HG02970 (cell line): ENCODE results near the gene SRGAP3.

Source experiments
- ATAC-seq: cut with Tn5 transposase; IDR thresholded peaks from one replicate; pipeline ENCODE4 v1.9.1; 2021; ENCODE audit warnings: mild to moderate bottlenecking, moderate library complexity, moderate number of reproducible peaks; ENCODE audit not compliant: unreplicated experiment, low FRiP score

The SRGAP3 gene

DNA sequence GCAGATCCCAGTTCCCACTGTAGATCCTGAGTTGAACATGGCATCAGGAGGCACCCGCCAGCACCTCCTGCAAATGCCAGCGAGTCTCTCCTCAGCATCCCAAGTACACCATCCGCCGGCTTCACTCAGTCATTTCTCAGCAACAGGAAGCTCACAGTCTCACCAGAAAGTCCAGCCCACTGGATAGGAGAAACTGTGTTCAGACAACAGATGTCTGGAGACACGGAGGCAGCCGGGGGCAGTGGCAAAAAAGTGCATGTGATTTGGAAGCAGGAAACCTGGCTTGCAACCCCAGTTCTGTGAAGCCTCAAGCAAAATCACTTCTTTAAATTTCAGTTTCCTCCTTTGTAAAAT, 68.7 kb downstream of the SRGAP3 start:
- no peak for ATAC-seq

DNA sequence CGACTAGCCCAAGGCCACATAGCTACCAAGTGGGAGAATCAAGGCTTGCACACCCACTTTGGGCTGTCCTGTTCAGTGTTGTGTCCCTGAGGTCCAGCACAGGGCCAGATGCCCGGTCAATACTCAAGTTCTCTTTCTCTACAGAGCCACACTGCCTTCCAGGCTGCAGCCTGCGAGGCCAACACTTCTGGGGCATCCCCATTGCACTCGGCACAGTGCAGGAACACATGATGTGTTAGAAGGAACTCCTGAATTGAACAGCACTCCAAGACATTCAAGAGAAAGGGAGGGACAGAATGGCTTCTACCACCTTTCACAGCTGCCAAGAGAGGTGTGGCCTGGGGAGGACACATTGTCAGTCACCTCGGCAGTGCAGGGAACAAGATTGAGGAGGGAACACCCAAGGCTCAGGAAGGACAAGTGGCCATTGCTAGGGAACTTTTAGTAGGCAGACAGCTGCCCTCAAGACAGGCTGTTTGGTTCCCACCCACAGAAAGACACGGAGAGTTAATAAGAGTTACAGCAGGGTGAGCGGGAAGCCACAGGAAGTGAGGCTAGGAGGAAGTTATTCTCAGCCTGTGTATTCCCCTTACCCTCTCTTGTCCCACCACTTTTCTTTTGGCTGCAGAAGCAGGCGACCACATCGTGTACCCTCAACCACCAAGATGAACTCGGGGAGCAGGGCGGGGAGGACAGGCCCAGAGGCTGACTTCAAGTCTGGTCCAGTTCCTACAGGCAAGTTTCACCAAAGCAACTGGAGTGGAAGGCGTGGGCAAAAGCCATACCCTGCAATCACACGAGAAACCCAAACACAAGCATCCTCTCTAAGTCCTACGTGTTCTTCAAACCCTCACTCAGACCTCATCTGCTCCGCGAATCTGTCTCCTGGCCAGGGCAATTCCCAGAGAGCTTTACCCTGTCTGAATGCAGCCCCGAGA, 69.4 kb downstream of the SRGAP3 start:
- ATAC-seq: no peak

DNA sequence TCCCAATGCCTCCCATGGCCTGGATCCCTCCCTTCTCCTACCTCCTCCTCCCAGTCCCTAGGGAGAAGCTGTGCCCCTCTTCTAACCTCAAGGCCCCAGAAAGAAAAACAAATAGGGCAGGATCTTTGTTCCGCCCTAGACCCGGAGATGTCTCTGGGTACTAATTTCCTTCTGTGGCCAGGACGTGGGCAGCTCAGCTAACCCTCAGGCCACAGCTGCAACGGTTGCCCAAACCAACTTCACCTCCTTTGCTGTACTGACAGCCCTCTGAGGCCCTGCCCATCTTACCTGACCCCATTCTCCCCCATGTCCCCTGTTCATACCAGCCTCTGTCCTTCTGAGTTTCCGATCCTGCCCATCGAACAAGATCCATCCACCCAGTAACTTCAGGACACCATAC, 70.7 kb downstream of the SRGAP3 start:
- ATAC-seq: no peak

DNA sequence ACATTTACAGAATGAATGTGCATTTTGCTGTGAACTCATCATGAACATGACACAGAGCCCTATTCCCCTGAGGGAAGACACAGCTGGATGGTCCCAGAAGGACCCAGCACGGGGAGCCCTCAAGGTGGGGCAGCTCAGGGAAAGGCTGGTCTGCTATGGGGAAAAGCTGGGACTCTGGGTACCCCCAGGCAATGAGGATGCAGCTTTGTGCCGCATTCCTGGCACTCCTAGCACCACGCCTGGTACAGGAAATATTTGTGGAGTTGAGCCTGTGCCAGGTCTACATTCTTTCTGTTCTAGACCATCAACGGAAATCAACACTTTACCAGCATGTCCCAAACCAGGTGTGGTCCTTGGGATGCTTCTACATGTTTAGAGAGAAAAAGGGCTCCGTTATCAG, 74.0 kb downstream of the SRGAP3 start:
- no peak for ATAC-seq

DNA sequence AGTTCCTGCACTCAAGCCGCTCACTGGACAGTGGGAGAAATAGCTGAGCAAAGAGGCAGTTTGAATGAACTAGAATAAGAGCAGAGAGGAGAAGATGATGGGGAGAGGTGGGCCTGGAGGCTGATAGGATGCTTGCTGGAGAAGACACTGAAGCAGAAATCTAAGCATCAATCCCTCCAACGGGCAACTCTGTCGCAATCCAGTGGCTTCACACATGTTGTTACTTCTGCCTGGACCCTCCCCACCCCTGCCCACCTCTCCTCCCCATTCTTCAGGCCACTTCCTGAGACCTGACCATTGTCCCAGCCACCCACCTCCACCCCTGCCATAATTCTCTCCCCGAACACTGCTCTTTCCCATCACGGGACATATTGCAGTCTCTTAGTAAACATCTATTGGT, 76.0 kb downstream of the SRGAP3 start:
- ATAC-seq: no peak

DNA sequence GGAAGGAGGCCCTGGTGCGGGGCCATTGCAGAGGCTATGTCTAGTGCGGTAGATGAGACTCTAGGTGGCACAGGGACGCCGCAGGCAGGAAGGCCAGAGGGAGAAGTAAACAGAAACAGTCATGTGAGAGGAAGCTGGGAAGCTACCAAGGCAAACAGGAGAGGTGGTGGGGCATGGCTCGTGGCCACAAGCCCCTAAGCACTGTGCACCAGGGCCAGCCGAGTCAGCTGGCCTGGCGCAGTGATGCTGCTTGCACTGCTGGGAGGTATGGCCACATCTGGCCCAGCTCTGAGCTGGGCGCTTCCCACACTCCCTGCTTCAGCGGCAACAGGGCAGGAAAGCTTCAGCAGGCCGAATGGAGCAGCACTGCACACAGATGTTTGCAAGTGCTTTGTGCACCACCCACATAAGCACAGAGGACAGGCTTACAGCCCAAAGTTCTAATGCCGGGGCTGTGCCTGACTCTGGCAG, 76.6 kb downstream of the SRGAP3 start:
- ATAC-seq: no peak

DNA sequence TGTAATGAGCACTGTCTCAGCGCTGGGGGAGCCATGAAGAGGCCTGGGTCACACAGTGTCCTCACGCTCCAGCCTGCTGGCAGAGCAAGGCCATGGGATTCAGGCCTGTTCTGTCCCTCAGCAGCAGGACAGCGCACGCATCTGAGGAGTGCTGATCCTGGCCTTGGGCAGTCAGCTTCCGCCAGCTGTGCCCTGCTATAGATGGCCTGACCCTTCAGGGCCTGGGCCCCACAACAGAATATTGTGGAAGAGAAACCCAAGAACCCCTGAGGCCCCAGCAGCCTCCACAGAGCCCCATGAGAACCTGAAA, 78.6 kb downstream of the SRGAP3 start:
- no peak for ATAC-seq

DNA sequence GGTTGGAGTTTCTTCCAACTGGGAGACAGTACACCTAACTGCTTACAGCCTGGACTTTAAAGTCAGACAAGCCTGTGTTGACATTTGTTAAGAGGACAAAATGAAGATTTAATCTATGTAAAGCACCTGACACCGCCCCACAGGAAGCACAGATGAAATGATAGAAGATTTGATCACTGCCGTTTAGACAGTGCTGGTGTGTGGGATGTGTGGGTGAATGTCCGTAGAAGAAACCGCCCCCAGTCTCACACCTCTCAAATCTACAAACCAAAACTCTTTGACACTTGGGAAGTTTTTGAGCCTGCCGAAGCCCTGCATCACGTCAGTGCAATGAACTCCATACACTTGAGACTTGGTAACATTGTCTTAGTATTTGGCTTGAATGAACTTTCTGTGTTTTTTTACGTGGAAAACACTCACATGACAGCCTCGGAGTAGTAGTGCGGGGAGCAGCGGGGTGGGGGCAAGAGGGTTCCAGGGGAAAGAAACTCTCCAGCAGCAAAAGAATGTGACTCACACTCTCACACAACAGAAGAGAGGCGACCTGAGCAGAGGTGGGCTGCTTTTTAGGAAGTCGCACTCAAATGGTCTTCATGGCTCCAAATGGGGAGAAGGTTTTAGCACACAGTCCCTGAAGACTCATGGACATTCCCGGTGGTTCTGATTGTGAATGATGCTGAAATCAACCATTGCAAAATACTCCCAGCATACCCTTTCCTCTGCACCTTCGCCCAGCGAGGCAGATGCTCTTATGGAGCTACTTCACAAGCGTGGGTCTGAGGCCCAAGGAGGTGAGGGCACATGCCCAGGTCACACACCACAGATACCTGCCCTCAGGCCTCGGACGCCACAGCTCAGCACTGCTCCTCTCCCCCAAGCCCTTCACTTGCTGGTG, 79.2 kb downstream of the SRGAP3 start:
- ATAC-seq: no peak

DNA sequence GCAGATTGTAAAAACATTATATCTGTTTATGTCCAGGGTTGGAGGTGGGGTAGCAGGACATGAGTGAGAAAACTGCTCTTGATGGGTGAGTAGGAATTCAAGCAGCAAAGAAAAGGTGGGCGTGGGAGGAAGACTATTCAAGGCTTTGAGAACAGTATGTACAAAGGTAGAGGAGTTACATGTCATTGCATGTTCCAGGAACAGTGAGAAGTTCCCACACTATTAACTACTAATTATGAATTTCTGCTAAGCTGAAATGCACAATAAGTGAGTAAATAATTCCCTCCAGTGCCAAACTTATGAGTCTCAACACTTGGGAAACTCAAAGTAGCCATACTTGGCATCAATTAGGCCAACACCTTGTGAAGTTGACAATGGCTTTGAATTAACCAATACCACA, 80.1 kb downstream of the SRGAP3 start:
- no peak for ATAC-seq

DNA sequence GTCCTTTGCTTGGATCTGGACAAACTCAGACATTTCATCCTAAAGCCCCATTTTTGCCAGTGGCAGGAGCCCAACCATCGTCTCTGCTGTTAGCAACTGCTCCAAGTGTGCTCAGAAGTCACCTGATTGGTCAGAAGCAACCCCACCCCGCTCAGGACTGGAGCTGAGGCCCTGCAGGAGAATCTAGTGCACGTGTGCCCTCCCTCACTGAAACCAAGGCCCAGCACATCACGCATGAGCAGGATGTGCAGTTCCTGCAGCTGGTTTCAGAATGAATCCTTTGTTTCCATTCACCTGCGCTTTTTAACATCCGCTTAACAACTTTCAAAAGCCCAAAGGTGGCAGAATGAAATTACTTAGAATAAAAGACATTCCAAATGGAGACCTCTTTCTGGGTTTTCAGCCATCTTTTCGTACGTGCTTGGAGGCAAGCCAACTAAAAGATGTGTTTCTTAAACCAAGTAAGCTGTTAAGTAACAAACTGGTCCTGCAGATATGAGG, 81.2 kb downstream of the SRGAP3 start:
- ATAC-seq: peak; percentile 92

DNA sequence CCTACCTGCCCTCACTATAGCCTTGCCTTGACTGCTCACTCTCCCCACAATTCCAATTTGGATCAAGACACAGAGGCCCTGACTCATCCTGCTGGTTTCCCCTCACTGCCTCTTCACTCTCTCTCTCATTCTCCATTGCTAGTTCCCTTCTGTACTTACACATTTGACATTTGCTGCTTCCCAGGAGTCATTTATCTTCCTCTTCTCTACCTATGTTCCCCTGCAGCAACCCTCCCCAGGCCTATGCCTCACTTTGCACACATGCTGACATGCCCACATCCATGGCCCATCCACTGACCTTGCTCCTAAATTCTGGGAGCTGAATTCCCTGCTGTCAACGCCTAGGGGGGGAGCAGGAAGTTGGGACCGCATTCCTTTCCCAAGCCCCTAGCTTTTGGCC, 82.2 kb downstream of the SRGAP3 start:
- ATAC-seq: no peak

DNA sequence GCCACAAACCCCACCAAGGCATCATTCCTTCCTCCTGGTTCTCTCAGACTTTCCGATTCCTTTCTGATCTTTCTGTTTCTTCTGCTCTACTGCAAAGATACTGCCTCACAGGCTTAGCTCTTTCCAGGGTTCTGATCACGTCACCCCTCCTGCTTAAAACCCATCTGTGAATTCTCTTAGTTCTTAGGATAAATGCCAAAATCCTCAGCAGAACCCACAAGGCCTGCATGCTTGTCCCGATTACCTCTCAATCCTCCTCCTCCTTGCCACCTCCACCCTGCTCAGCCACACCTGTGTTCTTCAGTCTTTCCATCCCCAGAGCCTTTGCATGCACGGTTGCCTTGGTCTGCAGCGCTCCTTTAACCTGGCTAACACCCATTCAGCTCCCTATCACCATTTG, 84.0 kb downstream of the SRGAP3 start:
- no peak for ATAC-seq

DNA sequence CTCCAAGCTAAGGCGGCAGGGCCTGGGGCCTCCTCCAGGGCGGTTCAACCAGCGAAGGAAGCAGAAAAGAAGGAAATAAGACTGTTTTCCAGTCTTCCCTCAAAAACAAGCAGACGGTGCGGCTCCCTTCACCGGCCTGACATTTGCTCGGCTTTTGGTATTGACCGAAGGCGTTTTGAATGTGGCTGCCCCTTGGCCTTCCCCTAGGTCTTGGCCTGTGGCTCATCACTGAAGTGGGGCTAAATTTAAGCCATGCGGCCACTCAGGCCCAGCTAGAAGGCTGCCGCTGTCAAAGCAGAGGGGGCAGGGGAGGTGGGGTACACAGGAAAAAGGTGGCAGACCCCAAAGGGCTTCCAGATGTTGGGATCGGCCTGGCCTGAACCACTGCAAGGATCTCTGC, 86.2 kb downstream of the SRGAP3 start:
- ATAC-seq: no peak

DNA sequence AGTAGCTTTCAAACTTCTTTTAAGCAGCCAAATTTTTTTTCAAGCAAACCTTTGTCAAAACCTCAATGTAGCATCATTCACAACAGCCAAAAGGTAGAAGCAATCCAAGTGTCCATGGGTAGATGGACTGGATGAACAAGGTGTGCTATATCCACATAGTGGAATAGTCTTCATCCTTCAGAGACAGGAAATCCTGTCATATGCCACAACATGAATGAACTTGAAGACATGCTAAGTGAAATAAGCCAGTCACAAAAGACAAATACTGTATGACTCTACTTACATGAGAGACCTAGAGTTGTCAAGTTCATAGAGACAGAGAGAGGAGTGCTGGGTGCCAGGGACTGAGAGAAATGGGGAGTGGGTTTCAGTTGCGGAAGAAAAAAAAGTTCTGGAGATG, 87.6 kb downstream of the SRGAP3 start:
- no peak for ATAC-seq

DNA sequence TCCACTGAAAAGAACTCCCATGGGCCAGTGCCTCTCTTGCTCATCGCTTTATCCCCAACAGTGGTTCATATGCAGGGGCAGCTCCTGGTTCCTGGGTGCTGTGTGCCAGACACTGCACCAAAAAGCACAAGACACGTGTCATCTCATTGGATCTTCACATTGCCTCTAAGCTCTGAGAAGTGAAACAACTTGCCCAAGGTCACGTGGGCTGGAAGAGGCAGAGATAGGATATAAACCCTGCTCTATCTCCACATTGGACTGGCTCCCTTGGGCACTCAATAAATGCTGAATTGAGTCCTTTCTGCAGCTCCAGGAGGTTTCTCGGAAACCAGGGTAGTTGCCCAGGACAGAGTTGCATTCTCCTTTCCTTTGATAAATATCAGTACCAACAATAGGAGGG, 88.1 kb downstream of the SRGAP3 start:
- ATAC-seq: no peak

DNA sequence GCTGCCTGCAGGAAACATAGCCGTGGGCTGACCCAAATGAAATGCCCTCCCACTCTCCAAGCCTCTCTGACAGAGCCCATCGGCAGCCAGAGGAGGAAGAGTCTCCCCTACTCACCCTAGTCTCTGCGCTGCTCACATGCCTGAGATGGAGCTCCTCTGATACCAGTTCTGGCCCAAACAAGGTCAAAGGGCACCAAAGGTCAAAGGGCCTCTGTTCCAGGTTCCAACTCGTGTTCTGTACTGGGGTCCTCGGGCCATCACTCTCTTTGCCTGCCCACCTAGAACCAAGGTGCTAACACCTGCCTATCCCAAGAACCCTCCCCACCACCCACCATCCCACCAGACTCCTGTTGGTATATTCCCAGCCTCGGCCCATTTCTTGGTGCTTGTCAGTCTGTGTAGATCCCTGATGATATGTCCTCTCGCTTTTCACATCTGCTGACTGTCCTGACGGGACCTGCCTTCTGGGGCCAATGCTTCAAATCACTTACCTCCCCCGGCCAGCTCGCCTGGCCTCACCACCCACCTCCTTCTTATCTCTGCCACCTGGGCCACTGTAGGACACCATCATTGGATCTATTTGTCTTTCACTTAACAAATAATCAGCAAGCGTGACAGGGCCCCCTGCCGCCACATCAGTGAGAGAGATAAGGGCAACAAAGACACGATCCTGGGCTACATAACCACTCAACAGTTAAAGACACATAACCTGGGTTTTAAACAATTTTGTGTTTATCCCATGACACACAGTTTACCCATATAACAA, 90.4 kb downstream of the SRGAP3 start:
- no peak for ATAC-seq

DNA sequence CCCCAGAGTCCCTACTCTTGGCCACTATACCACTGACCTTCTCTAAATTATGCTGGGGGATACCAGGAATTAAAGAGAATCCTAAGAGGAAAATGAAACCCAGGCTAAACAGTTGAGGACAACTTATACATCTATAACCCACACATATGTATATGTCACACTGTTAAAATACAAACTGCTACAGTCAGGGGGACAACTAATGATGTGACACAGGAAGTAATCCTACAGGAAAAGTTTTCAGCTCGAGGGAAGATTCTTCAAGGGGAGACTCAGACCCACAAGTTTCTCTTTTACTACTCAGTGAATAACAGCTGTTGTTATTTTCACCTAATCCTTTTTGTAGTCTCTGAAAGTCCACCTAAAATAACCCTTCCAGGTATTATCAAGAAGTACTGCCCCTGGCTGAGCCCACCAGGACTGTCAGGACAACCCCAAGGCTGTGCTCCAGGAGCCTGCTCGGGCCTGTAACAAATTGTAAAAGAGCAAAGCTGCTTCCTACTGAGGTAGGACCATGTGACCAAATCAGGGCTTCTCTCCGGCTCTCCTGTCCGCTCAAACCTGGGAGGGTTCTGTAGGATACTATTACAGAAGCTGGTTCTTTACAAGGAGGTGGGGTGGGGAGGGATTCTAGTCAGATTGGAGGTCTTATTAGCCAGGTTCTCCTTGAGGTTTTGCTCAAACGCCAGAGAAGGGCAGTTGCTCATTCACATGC, 91.6 kb downstream of the SRGAP3 start:
- no peak for ATAC-seq

DNA sequence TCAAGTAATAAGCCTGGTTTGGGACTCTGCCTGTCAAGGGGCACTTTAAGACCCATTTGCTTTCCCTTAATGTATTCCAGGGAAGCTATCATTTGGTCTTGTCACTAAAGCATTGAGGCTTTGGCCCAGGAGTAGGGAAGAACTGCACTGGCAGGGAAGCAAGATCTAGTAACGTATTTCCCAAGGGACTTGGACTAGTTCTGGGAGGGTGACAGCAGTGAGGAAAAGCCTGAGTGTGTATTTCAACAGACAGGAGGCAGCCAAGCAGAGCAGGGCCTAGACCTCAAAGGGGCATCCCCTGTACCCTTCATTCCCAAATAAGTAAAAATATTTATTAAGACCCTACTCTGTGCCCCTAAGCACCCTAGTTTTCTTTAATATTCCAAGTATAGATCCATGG, 92.8 kb downstream of the SRGAP3 start:
- no peak for ATAC-seq

DNA sequence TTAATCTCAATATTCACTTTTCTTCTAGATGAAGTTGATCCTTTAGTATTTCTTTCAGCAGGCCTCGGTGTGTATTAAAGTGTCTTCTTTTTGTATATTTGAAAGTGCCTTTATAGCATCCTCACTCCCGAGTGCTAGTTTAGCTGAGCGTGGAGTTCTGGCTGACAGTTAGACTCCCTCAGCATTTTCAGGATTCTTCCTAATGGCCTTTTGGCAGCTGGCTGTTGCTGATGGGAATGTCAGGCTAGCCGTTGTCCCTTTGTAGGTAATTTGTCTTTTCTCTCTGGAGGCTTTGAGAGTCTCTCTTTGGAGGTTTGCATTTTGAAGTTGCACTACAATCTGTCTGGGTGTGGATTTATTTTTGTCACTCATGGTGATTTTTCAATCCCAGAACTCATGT, 94.4 kb downstream of the SRGAP3 start:
- ATAC-seq: no peak
